NCI-H1930 (cell line): Measurements from ENCODE around the gene MYO19.
"Not testable (repeated sequence)": the region's sequence is repeated elsewhere in the genome, so short reads cannot be mapped to it uniquely, and the experiment has no call there.

Experiments used
- DNase-seq, 2 experiments: peaks; one replicate each; lab custom pipeline; 2025; lab: John Stamatoyannopoulos, UW

The MYO19 gene

DNA sequence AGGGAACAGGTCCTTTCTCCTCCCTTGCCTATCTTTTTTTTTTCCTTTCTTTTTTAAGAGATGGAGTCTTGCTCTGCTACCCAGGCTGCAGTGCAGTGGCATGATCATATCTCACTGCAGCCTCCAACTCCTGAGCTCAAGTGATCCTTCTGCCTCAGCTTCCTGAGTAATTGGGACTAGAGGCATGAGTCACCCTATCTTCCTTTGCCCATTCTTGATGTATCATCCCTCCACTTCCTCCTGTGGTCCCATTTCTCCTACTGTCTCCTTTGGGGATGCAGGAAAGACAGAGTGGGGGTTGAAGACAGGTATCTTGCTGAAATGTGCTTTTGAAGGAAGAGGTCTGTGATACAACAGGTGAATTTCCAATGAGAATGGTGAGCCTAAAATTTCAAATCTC lies 5.5 kb downstream of the MYO19 start:
- no peak for DNase-seq

GRCh38 chr17:36527621-36528250 lies 6.9 kb downstream of the MYO19 start:
- DNase-seq = no peak

DNA sequence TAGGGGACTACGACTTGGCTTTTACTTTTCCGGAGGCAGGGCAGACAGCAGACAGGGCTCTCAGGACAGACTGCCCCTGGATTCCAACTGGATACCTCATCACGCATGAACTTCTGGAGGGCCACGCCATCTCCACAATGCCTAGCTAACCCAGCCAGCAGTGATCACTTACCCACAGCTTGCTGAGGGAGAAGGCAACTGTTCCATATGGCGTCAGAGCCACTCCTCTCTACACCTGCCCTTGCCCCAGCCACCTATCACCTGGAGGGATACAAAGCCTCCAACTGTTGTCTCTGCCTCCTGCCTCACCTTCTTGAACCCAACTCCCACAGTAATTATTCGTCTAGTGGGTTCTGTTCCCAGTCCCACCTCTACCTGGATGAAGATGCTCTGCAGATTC lies 8.8 kb downstream of the MYO19 start:
- no peak for DNase-seq

- no peak for DNase-seq
Measured at GRCh38 chr17:36525113-36525512, 9.6 kb downstream of the MYO19 start.

GRCh38 chr17:36524428-36524876 lies 10.2 kb downstream of the MYO19 start:
- DNase-seq = no peak

GRCh38 chr17:36523113-36523512 lies 11.6 kb downstream of the MYO19 start:
- DNase-seq = no peak

GRCh38 chr17:36515837-36516236 lies 18.8 kb downstream of the MYO19 start:
- DNase-seq = no peak

GRCh38 chr17:36514856-36515255 lies 19.8 kb downstream of the MYO19 start:
- DNase-seq = no peak

DNA sequence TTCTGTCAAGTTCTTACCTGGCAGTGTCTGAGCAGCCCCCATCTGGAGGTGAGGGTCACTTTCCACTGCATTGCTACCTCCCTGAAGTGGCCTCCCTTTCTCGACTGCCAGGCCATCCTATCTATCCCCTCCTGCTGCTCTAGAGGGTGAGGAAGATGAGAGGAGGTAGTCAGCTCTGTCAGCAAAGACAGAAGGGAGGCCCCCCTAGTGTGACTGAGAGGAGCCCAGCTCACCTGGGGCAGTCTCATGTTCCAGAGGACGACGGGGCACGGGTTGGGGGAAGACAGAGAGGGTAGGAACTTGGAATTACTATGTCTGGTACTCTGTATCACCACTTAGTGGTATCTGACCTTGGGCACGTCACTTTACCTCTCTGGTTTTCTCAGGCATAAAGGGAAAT lies 22.0 kb downstream of the MYO19 start:
- no peak for DNase-seq

- no peak for DNase-seq
Measured at GRCh38 chr17:36511216-36511615, 23.5 kb downstream of the MYO19 start.

GRCh38 chr17:36510636-36511035 lies 24.0 kb downstream of the MYO19 start:
- no peak for DNase-seq

DNA sequence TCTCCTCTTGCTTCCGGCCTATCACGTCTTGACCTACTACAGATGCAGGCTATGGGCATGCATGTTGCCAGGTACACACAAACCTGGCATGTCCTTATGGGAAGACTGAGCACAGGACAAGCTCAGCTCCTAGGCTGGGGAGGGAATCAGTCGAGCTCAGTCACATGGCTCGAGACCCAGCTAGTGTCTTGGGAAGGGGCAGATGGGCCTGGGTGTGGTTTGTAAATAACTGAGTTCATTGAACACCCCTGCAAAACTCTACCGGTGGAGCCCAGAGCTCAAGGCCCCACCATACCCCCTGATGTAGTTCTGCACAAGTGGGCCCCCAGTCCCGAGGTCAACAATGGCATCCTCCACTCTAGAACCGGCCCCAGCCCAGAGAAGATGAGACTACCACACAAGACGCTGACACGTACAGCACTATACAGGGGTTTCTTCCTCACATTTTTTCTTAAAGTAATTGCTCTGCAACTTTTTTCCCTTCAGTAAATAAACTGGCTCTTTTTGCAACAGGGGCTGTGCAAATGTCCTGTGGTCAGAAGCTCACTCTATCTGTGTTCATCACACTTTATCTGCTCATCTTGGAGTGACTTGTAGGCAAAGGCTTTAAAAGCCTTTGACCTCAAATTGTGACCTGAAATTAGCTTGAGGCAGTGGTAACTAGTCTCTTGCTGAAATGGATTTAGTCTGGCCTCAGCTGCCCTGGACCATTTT lies 25.2 kb downstream of the MYO19 start:
- no peak for DNase-seq

DNA sequence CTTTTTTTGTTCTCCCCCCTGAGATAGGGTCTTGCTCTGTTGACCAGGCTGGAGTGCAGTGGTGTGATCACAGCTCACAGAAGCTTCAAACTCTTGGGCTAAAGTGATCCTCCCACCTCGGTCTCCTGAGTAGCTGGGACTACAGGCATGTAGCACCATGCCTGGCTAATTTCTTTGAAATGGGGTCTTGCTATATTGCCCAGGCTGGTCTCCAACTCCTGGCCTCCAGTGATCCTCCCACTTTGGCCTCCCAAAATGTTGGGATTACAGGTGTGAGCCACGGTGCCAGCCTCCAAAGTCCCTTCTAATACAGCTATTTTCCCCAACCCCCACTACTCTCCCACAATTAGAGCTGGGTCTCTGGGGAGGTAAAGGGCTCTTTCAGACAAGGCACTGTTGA lies 26.2 kb downstream of the MYO19 start:
- DNase-seq = not testable (repeated sequence)

DNA sequence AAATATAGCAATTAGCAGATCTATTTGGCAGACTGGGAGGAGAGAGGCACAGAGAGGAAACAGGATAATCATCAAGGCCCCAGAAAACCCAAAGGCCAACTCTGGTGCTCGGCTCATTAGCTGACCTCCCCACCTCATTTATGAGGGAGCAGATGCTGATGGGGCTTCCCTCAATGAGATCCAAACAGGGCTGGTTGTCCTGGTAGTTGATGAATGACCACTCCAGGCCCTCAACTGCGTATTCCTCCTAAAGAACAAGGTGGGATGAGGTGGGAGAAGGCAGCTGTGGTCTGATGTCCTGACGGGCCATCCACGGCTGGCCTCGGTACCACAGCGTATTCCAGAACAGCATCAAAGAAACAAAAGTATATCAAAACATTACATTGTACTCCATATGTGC lies 27.4 kb downstream of the MYO19 start:
- DNase-seq = no peak

- no peak for DNase-seq
Measured at GRCh38 chr17:36506831-36507230, 27.8 kb downstream of the MYO19 start.

- no peak for DNase-seq
Measured at GRCh38 chr17:36506249-36506826, 28.3 kb downstream of the MYO19 start.

- DNase-seq = no peak
Measured at GRCh38 chr17:36505171-36505570, 29.5 kb downstream of the MYO19 start.

DNA sequence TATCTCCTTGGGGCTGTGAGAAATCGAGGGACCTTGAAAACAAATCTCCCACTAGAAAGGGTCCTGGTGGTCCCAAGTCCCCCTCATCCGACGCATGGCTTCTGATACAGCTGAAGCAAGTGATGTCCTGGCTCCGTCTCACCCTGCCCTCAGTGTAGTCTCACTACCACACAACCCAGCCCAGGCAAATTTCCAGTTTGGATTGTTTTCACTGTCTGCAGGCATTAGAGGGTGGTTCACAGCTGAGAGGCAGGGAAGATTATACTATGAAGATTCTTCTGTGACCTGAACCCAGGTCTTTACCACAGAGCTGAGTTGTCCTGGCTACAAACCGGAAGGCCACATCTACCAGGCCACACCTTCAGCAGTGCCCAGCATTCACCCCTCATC lies 30.5 kb downstream of the MYO19 start:
- DNase-seq = no peak

DNA sequence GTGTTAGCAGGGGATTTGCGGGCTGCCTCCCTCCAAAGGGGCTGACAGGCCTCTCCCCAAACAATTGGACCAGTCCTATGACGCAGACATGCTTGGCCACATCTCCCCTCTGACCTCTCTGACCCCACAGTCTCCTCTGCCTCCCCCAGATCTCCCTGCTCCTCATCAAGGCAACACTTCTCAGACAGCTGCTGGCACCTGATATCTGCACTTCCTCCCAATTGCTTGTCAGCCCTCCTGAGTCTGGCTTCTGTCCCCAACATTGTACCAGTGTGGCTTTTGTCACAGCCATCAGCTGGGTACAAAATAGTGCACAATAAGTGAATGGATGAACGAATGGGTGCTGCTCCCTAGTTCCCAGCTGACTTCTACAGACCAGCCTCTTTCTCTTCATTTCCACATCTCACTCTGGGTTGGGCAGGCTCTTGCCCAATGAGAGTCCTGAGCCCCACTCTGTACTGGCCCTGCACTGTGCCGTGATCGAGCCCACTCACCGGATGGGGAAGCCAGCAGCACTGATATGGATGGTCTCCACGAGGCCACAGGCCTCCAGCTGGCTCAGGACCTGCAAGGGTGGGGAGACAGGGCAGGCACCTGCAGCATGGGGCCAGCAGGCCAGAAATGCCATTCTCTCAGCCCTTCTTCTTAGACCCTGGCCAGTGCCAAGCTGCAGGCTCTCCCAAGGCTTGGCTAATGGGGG lies 31.1 kb downstream of the MYO19 start:
- DNase-seq = no peak

- no peak for DNase-seq
Measured at GRCh38 chr17:36501963-36502362, 32.7 kb downstream of the MYO19 start.

- DNase-seq = no peak
Measured at GRCh38 chr17:36501351-36501750, 33.3 kb downstream of the MYO19 start.

- no peak for DNase-seq
Measured at GRCh38 chr17:36500745-36501225, 33.9 kb downstream of the MYO19 start.
